GM19372 (cell line): Measurements from ENCODE around the gene GLB1L2.

Source experiments
- ATAC-seq: cut with Tn5 transposase; IDR thresholded peaks from one replicate; pipeline ENCODE4 v1.9.1; 2021; ENCODE audit warnings: mild to moderate bottlenecking, low read depth, moderate library complexity; ENCODE audit not compliant: unreplicated experiment

GLB1L2 gene

GRCh38 chr11:134399996-134400395, 68.2 kb downstream of the GLB1L2 start:
- no peak for ATAC-seq

- ATAC-seq: no peak
These were observed 70.3 kb downstream of the GLB1L2 start for GRCh38 chr11:134401825-134402809.

- ATAC-seq: no peak
These were observed 71.1 kb downstream of the GLB1L2 start for GRCh38 chr11:134402910-134403309.

- no peak for ATAC-seq
These were observed 73.0 kb downstream of the GLB1L2 start for GRCh38 chr11:134404575-134405341.

GRCh38 chr11:134405436-134405835, 73.6 kb downstream of the GLB1L2 start:
- no peak for ATAC-seq

- ATAC-seq: no peak
These were observed 74.1 kb downstream of the GLB1L2 start for GRCh38 chr11:134405841-134406240.

- ATAC-seq: no peak
These were observed 74.7 kb downstream of the GLB1L2 start for GRCh38 chr11:134406264-134407185.

GRCh38 chr11:134407321-134407828, 75.6 kb downstream of the GLB1L2 start:
- no peak for ATAC-seq

GRCh38 chr11:134407923-134408322, 76.1 kb downstream of the GLB1L2 start:
- no peak for ATAC-seq

GRCh38 chr11:134409552-134410429, 78.0 kb downstream of the GLB1L2 start:
- no peak for ATAC-seq

- no peak for ATAC-seq
These were observed 79.0 kb downstream of the GLB1L2 start for GRCh38 chr11:134410766-134411165.

GRCh38 chr11:134412203-134413042, 80.6 kb downstream of the GLB1L2 start, which contains the start of gene B3GAT1:
Gene B3GAT1 (minus strand): TSS chr11:134412242. CDS start chr11:134387659, 24,583 bp downstream.
- no peak for ATAC-seq

GRCh38 chr11:134413043-134413825, 81.4 kb downstream of the GLB1L2 start:
- no peak for ATAC-seq

GRCh38 chr11:134413826-134414731, 82.3 kb downstream of the GLB1L2 start:
- ATAC-seq: no peak

GRCh38 chr11:134414766-134415765, 83.3 kb downstream of the GLB1L2 start:
- ATAC-seq: no peak
